Muscle of arm (tissue), 12 donors: ENCODE data around the gene FKBP4. TPM values are rescaled to one million over a fixed set of nuclear protein-coding genes. Genes with fewer than 3 reads are reported as not detected.

Experiments used
- DNase-seq: peaks from one replicate; pipeline ENCODE4 v3.0.0-alpha.2; 2013
- polyA plus RNA-seq, 12 donors: library from polyadenylated mRNA; unstranded; fragments of 120-200 nt; gene quantifications; one replicate each; pipeline ENCODE4 v1.2.1, GENCODE V29; 2013; ENCODE audit not compliant: insufficient read length in 12 of 12

FKBP4 gene
- polyA plus RNA-seq, 12 donors = 39.8 to 56.0 (median 47.3) TPM; not detected in 1

DNA sequence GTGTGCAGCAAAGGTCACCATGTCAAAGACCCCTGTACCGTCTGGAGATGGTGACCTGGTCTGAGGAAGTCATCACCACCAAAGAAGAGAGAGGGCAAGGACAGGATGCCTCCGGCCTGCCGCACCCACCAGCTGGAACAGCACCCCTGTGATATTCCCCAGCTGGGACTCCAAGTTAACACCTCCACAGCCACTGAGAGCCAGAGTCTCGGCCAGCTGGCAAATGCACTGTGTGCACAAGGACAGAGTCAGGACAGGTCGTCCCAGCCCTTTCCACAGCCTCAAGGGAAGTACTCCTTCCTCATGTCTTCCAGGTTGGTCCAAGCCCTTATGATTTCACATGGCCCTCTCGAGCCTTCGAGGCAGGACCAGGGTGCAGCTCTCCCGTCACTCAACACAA is 19.3 kb upstream of the FKBP4 start:
- no peak for DNase-seq

DNA sequence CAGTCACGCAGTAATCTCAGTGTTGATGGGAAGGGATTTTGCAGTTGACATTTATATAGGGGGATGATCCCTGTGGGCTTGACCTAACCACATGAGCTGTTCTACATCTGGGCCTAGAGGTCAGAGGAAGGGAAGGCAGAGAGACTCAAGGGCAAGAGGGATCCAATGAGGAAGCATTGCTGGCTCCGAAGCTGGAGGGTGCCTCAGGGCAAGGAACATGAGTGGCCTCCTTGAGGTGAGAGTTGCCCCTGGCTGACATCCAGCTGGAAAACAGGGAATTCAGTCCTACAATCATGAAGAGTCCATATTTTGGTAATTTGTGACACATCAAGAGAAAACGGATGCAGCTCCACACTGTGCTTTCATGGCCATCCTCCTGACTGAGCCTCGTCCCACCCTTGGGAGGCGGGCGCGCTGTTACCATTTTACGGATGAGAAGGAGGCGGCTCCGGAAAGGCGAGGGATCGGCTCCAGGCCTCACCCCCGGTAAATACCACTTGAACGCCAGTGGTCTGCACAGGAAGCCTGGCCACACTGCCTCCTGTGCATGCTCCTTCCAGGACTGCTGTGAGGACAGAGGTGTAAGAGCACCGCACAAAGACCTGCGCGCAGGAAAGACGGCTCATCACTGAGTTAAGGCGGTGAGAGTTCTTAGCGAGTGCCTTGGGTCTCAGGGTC is 18.5 kb upstream of the FKBP4 start:
- DNase-seq = no peak

GRCh38 chr12:2779281-2779680 is 15.5 kb upstream of the FKBP4 start:
- no peak for DNase-seq

DNA sequence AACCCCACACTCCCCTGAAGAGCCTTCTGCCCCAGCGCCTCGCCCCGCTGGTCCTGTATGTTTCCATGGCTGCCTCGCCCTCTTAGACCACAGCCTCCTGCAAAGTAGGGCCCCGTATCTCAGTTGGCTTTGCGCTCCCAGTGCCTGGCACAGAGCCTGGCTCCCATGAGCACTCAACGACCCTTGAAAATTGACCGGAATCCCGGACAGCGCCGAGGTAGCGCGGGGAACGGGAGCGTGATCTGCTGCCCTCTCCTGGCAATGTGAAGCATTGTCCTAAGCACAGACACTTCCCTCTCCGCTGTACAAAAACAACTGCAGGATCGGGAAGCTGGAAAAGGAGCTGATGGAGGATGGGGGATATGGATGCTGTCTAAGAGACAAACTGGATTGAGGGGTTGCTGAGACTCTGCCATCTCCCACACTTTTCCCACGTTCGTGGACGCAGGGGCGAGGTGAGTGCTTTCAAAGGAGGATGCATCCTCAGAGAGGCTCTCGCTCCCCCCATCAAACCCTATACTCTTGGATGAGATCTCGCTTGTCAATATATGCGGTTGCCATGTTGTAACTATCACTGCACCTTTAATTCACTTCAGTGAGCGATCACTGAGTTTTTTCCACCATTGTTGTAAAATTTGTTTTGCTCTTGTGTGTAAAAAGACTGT is 10.7 kb upstream of the FKBP4 start:
- DNase-seq = peak; percentile 74

- DNase-seq = no peak
These were observed 9.8 kb upstream of the FKBP4 start for GRCh38 chr12:2785017-2785416.

GRCh38 chr12:2791089-2791488 is 3.7 kb upstream of the FKBP4 start:
- DNase-seq = no peak

GRCh38 chr12:2792671-2793500 is 1.9 kb upstream of the FKBP4 start:
- DNase-seq = no peak

DNA sequence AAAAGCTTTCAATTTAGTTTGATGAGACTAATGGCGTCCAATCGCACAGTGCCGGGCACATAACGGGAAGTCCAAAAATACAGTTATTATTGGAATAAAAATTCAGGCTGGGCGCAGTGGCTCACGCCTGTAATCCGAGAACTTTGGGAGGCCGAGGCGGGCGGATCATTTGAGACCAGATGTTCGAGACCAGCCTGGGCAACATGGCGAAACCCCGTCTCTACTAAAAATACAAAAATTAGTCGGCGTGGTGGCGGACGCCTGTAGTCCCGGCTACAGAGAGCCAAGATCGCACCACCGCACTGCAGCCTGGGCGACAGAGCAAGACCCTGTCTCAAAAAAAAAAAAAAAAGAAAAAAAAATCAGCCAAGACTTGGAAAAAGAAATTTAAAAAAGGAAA is 1.2 kb upstream of the FKBP4 start:
- DNase-seq = no peak

GRCh38 chr12:2794191-2794735 is 507 bp upstream of the FKBP4 start:
- no peak for DNase-seq

DNA sequence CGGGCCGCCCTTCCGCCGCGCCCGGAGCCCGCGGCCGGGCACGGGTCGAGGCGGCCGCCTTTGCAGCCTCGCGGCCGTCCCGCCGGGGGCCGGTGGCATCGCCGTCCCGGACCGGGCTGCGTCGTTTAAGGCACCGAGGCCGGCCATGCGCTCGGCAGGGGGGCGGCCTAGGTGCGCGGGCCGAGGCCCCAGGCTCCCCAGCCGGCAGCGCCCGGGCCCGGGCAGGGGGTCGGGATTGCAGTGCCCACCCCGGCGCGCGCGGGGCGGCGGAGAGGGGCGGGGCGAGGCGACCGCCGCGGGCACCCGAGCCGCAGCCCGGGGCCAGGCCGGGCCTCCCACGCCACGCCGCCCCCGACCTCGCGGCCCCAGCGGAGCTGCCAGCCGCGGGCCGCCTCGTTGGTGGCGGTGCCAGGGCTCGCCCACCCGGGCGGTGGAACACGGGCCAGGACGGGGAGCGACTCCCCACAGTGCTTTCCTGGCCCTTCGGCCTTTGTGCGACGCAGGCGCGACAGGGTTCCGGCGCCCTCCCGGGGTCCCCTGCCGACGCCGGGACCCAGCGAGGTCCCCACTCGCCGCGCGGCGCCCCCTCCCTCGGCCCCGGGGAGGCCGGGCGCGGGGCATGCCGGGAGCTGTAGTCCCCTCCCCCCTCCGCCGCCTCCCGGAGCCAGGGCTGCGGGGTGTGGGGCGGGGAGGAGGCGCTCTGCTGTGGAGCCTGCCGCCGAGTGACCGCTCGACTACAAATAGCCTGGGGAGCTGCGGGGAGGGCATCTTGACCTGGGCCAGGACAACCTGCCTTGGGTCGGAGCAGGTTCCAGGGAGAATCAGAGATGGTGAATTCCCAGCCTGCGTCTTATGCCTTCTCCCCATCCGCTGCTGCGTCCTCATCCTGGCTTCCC is 769 bp downstream of the FKBP4 start:
- peak; percentile 71 for DNase-seq

DNA sequence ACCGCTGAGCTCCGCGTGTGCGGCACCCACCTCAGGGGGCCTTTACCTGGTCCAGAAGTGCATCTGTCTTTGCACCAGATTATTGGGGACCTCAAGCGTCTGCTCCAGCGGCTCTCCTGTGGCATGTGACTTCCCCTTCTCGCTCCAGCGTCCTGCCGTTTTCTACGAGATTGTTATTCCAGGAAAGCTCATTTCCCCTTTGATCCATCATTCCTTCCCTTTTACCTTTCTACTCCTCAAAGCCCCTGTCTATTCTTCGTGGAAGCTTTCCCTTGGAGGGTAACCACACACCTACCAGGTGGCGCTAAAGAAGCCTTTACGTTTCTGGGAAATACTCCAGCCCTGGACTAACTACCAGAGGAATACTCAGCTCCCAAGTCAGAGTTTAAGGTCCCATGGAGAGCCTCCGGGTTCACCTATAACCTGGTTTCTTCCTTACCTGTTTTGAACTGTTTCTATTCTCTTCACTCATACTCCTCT is 1.5 kb downstream of the FKBP4 start:
- DNase-seq = no peak

DNA sequence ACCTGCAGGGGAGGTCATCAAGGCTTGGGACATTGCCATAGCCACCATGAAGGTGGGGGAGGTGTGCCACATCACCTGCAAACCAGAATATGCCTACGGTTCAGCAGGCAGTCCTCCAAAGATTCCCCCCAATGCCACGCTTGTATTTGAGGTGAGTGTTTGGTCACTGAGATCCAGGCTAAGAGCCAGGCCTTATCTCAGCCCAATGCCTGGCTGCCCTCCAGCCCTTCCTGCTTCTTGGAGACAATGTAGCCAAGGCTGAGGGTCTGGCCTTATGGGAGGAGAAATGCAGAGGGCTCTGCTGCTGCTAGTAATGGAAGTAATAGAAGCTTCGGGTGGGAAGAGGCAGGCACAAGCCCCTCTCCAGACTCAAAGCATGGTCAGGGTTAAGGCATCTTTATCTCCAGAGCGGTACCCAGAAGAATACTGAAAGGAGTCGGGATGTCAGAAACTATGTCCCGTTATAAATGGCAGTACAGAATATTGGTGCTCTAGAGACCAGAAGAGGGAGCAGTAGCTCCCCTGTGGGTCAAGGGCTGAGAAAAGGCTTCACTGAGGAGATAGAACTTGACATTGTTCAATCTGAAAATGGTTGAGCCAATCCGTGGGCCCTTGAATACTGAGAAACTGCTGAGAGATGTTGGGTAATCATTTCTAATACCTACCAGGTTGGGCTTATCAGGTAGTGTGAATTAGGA is 3.1 kb downstream of the FKBP4 start:
- DNase-seq = no peak

DNA sequence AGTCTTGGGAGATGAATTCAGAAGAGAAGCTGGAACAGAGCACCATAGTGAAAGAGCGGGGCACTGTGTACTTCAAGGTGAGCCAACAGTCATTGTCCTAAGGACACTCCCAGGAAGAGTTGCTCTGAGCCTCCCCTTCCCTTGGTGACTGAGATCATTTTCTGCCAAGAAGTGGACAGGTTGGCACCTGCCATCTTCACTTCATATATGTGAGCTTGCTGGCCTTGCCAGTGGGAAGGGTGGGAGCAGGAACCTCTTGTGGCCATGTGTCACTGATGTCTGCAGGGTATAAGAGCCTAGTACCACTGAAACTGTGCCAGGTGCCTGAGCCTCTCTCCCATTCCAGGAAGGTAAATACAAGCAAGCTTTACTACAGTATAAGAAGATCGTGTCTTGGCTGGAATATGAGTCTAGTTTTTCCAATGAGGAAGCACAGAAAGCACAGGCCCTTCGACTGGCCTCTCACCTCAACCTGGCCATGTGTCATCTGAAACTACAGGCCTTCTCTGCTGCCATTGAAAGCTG is 5.3 kb downstream of the FKBP4 start:
- DNase-seq = no peak

DNA sequence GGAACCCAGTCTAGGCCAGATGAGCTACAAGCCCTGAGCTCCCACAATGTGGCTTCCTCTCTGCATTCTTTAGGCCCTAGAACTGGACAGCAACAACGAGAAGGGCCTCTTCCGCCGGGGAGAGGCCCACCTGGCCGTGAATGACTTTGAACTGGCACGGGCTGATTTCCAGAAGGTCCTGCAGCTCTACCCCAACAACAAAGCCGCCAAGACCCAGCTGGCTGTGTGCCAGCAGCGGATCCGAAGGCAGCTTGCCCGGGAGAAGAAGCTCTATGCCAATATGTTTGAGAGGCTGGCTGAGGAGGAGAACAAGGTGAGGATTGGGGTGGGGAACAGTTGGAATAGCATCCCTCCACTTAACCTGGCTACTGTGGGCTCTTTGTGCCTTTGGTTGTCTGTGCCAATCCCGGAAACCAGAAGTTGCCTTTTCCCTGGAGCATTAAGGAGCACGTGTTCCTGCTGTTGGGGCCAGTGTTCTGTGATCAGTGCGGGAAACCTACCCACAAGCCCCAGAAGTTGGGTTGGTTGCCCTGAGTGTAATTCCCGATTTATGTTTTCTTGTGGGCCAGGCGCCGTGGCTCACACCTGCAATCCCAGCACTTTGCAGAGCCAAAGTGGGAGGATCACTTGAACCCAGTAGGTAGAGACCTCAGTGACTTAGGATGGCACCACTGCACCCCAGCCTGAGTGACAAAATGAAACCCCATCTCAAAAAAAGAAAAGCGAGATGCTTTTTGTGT is 6.4 kb downstream of the FKBP4 start:
- DNase-seq = no peak

GRCh38 chr12:2803635-2804392 is 9.0 kb downstream of the FKBP4 start:
- DNase-seq = no peak

- DNase-seq = no peak
These were observed 9.8 kb downstream of the FKBP4 start for GRCh38 chr12:2804393-2805142.

GRCh38 chr12:2805143-2805520 is 10.4 kb downstream of the FKBP4 start:
- DNase-seq = no peak

- no peak for DNase-seq
These were observed 11.9 kb downstream of the FKBP4 start for GRCh38 chr12:2806700-2807099.
